H9 (cell line): ENCODE results near the gene TOMM7. TPM values are rescaled to one million over a fixed set of nuclear protein-coding genes. Genes with fewer than 3 reads are reported as not detected.

Experiments
- DNase-seq: peaks from one replicate; pipeline ENCODE4 v3.0.0-alpha.2; 2017
- H2AFZ ChIP-seq: one replicate; pipeline ENCODE4 v1.6.1; 2013; ENCODE audit warnings: mild to moderate bottlenecking, low read length, control low read depth, moderate library complexity
- H2AK5ac ChIP-seq: 2 replicates; pipeline ENCODE4 v1.6.1; 2013; ENCODE audit warnings: low read length, control low read depth, mixed read lengths; ENCODE audit not compliant: insufficient read length
- H2BK120ac ChIP-seq: one replicate; pipeline ENCODE4 v1.6.1; 2013; ENCODE audit warnings: low read depth, mild to moderate bottlenecking, low read length, control low read depth, inconsistent platforms; ENCODE audit not compliant: poor library complexity, severe bottlenecking
- H2BK12ac ChIP-seq: 2 replicates; pipeline ENCODE4 v1.6.1; 2013; ENCODE audit warnings: low read length, control low read depth, mixed read lengths, low read depth; ENCODE audit not compliant: insufficient read length
- H2BK15ac ChIP-seq: 2 replicates; pipeline ENCODE4 v1.6.1; 2013; ENCODE audit warnings: low read depth, low read length, control low read depth
- H2BK20ac ChIP-seq: one replicate; pipeline ENCODE4 v1.6.1; 2013; ENCODE audit warnings: low read depth, mild to moderate bottlenecking, low read length, control low read depth, inconsistent platforms; ENCODE audit not compliant: poor library complexity, severe bottlenecking
- H2BK5ac ChIP-seq: 2 replicates; pipeline ENCODE4 v1.6.1; 2013; ENCODE audit warnings: low read length, control low read depth, mixed read lengths; ENCODE audit not compliant: insufficient read length
- H3K14ac ChIP-seq: 2 replicates; pipeline ENCODE4 v1.6.1; 2013; ENCODE audit warnings: low read length, control low read depth; ENCODE audit not compliant: insufficient read depth
- H3K18ac ChIP-seq: 2 replicates; pipeline ENCODE4 v1.6.1; 2013; ENCODE audit warnings: low read depth, mild to moderate bottlenecking, mixed read lengths, low read length, control low read depth; ENCODE audit not compliant: insufficient read length
- H3K23ac ChIP-seq: 2 replicates; pipeline ENCODE4 v1.6.1; 2013; ENCODE audit warnings: low read length, control low read depth, mixed read lengths, low read depth; ENCODE audit not compliant: insufficient read length
- H3K23me2 ChIP-seq: 2 replicates; pipeline ENCODE4 v1.6.1; 2013; ENCODE audit warnings: low read depth, mild to moderate bottlenecking, mixed read lengths, low read length, control low read depth; ENCODE audit not compliant: insufficient read length, poor library complexity, severe bottlenecking
- H3K27ac ChIP-seq: 2 replicates; pipeline ENCODE4 v1.5.1; 2013; ENCODE audit warnings: low read length, control low read depth, mixed read lengths, low read depth; ENCODE audit not compliant: insufficient read length
- H3K27me3 ChIP-seq: 2 replicates; pipeline ENCODE4 v1.6.1; 2013; ENCODE audit warnings: low read length, control low read depth, inconsistent platforms; ENCODE audit not compliant: insufficient read depth
- H3K4ac ChIP-seq: 2 replicates; pipeline ENCODE4 v1.6.1; 2013; ENCODE audit warnings: low read depth, mild to moderate bottlenecking, control low read depth, inconsistent platforms, low read length, moderate library complexity
- H3K4me1 ChIP-seq: 2 replicates; pipeline ENCODE4 v1.6.1; 2013; ENCODE audit warnings: low read length, control low read depth, inconsistent platforms; ENCODE audit not compliant: insufficient read depth
- H3K4me2 ChIP-seq: 2 replicates; pipeline ENCODE4 v1.6.1; 2013; ENCODE audit warnings: low read length, control low read depth, mixed read lengths; ENCODE audit not compliant: insufficient read length, insufficient read depth
- H3K56ac ChIP-seq: 2 replicates; pipeline ENCODE4 v1.6.1; 2013; ENCODE audit warnings: low read depth, mild to moderate bottlenecking, mixed read lengths, low read length, control low read depth; ENCODE audit not compliant: insufficient read length
- H3K79me1 ChIP-seq: 2 replicates; pipeline ENCODE4 v1.6.1; 2013; ENCODE audit warnings: low read depth, mild to moderate bottlenecking, moderate library complexity, low read length, control low read depth, inconsistent platforms; ENCODE audit not compliant: insufficient read depth, poor library complexity, severe bottlenecking
- H3K79me2 ChIP-seq: 2 replicates; pipeline ENCODE4 v1.6.1; 2013; ENCODE audit warnings: low read length, control low read depth, inconsistent platforms; ENCODE audit not compliant: insufficient read depth
- H3K9ac ChIP-seq: 2 replicates; pipeline ENCODE4 v1.6.1; 2013; ENCODE audit warnings: low read length, control low read depth, mixed read lengths; ENCODE audit not compliant: insufficient read length; ENCODE audit errors: extremely low read depth
- H3K9me3 ChIP-seq: one replicate; pipeline ENCODE4 v1.6.1; 2013; ENCODE audit warnings: low read depth, low read length, inconsistent platforms; ENCODE audit not compliant: control insufficient read depth
- H3T11ph ChIP-seq: one replicate; pipeline ENCODE4 v1.6.1; 2013; ENCODE audit warnings: mild to moderate bottlenecking, low read length, control low read depth, inconsistent platforms
- H4K20me1 ChIP-seq: one replicate; pipeline ENCODE4 v1.6.1; 2013; ENCODE audit not compliant: control insufficient read depth, insufficient read length, insufficient read depth
- H4K5ac ChIP-seq: 2 replicates; pipeline ENCODE4 v1.6.1; 2013; ENCODE audit warnings: low read depth, mild to moderate bottlenecking, mixed read lengths, low read length, control low read depth; ENCODE audit not compliant: insufficient read length
- H4K8ac ChIP-seq: replicated peaks from 2 replicates; pipeline ENCODE4 v1.6.1; 2013; ENCODE audit warnings: low read length, control low read depth, mixed read lengths, low read depth; ENCODE audit not compliant: insufficient read length
- H4K91ac ChIP-seq: 2 replicates; pipeline ENCODE4 v1.6.1; 2013; ENCODE audit warnings: low read depth, mild to moderate bottlenecking, moderate library complexity, mixed read lengths, low read length, control low read depth; ENCODE audit not compliant: insufficient read length
- H3K27ac Mint-ChIP-seq, 3 experiments: 2 replicates in 2 of 3; 3 replicates in 1 of 3; pipeline ENCODE4 v1.8.0; 2020 to 2021; ENCODE audit warnings: mixed read lengths in 3 of 3, mild to moderate bottlenecking in 1 of 3, moderate library complexity in 1 of 3
- H3K27me3 Mint-ChIP-seq: 2 replicates; pipeline ENCODE4 v1.8.0; 2021; ENCODE audit warnings: low read depth, mild to moderate bottlenecking, moderate library complexity, mixed read lengths
- H3K36me3 Mint-ChIP-seq, 3 experiments: 2 replicates in 2 of 3; 3 replicates in 1 of 3; pipeline ENCODE4 v1.8.0; 2020 to 2021; ENCODE audit warnings: low read depth in 3 of 3, mixed read lengths in 3 of 3; ENCODE audit not compliant: insufficient read depth in 1 of 3
- H3K4me1 Mint-ChIP-seq, 2 experiments: 2 replicates each; pipeline ENCODE4 v1.8.0; 2020; ENCODE audit warnings: mixed read lengths in 2 of 2
- H3K4me3 Mint-ChIP-seq, 2 experiments: 2 replicates in 1 of 2; 3 replicates in 1 of 2; pipeline ENCODE4 v1.8.0; 2020 to 2021; ENCODE audit warnings: mild to moderate bottlenecking in 2 of 2, mixed read lengths in 2 of 2, moderate library complexity in 1 of 2
- H3K9me3 Mint-ChIP-seq, 2 experiments: 2 replicates in 1 of 2; 3 replicates in 1 of 2; pipeline ENCODE4 v1.8.0; 2020; ENCODE audit warnings: mild to moderate bottlenecking in 2 of 2, mixed read lengths in 2 of 2, moderate library complexity in 1 of 2
- CTCF ChIP-seq: fragments of 200-600 bp; sonication (generic); conservative IDR thresholded peaks from 3 replicates; pipeline ENCODE4 v1.8.0; 2021; ENCODE audit warnings: antibody characterized with exemption, mild to moderate bottlenecking
- whole genome bisulfite sequencing: extraction: QIAGEN DNeasy Blood & Tissue Kit; methylation state at CpG from one replicate; pipeline ENCODE4 v1.1.7; 2013; ENCODE audit warnings: missing lambda C conversion rate, low lambda C conversion rate, mixed read lengths; ENCODE audit not compliant: insufficient read length; ENCODE audit errors: extremely low coverage; 5-methylcytosine and 5-hydroxymethylcytosine counted together
- total RNA-seq: library from RNA; stranded (reverse); gene quantifications from 2 replicates; pipeline ENCODE4 v1.2.1, GENCODE V29; 2021

The TOMM7 gene
- total RNA-seq, 1 experiment from 2014 or later = 368 TPM

- H3K9me3 Mint-ChIP-seq = no peaks in the 10 kb centered on the region
- no peak overlapping the region for H3K4me3 Mint-ChIP-seq
- H3K36me3 Mint-ChIP-seq = peaks cover 0 to 6% (median 0%) of the 10 kb centered on the region in 3 experiments; a peak in 3 of 7 replicates
- Histone ChIP-seq H3K18ac (no peak overlapping the region), H4K8ac (no peak overlapping the region), H3K4me2 (no peak overlapping the region), H4K91ac (no peak overlapping the region), H3K56ac (no peak overlapping the region), H3K79me2 (peaks cover 7% of the 10 kb centered on the region; the same call in 1 of the 2 replicates), H3T11ph (no peak overlapping the region), H2BK15ac (no peak overlapping the region), H2BK120ac (no peak overlapping the region), H4K20me1 (no peaks in the 10 kb centered on the region), H2BK12ac (no peak overlapping the region), H3K9me3 (no peaks in the 10 kb centered on the region), H3K14ac (no peak overlapping the region), H3K27me3 (no peaks in the 10 kb centered on the region), H3K79me1 (no peaks in the 10 kb centered on the region), H3K4me1 (peaks cover 1% of the 10 kb centered on the region; the same call in 1 of the 2 replicates), H3K27ac (no peak overlapping the region), H3K9ac (no peak overlapping the region), H2BK5ac (no peak overlapping the region), H2AFZ (no peak overlapping the region), H4K5ac (no peak overlapping the region), H2AK5ac (no peak overlapping the region), H3K23ac (no peak overlapping the region), H3K4ac (no peak overlapping the region), H3K23me2 (peaks cover 3% of the 10 kb centered on the region), H2BK20ac (no peak overlapping the region)
- WGBS = no CpG with 5 or more reads among the region's 2 CpGs
- TF ChIP-seq CTCF = no peak
- H3K4me1 Mint-ChIP-seq = peaks cover 9 to 10% of the 10 kb centered on the region in 2 experiments
- DNase-seq = no peak
- H3K27me3 Mint-ChIP-seq = no peaks in the 10 kb centered on the region
- H3K27ac Mint-ChIP-seq = no peak overlapping the region
These were observed 3.9 kb upstream of the TOMM7 start for GRCh38 chr7:22826593-22826992.
